Kasumi-1 (cell line): ENCODE data around the gene HTR5A.
"Not testable (repeated sequence)": the region's sequence is repeated elsewhere in the genome, so short reads cannot be mapped to it uniquely, and the experiment has no call there.

Source experiments
- DNase-seq, 2 experiments: peaks; one replicate each; lab custom pipeline; 2025; lab: John Stamatoyannopoulos, UW

The HTR5A gene

GRCh38 chr7:155069992-155070751 lies at the start of gene HTR5A:
Gene HTR5A, plus strand, starts transcription at chr7:155070324. Its CDS starts 576 bp downstream, at chr7:155070900.
- DNase-seq = peak; percentile 84 to 89

- no peak for DNase-seq
Observed at GRCh38 chr7:155020996-155021395, 49.1 kb upstream of the HTR5A start.

- DNase-seq = no peak
Observed at GRCh38 chr7:155021699-155022145, 48.4 kb upstream of the HTR5A start.

GRCh38 chr7:155027879-155028278 lies 42.2 kb upstream of the HTR5A start:
- no peak for DNase-seq

GRCh38 chr7:155032978-155033377 lies 37.1 kb upstream of the HTR5A start:
- no peak for DNase-seq

GRCh38 chr7:155034495-155034894 lies 35.6 kb upstream of the HTR5A start:
- DNase-seq = not testable (repeated sequence)

- DNase-seq = no peak
Observed at GRCh38 chr7:155038335-155038734, 31.8 kb upstream of the HTR5A start.

- no peak for DNase-seq
Observed at GRCh38 chr7:155043756-155044155, 26.4 kb upstream of the HTR5A start.

- DNase-seq = no peak
Observed at GRCh38 chr7:155048006-155048405, 22.1 kb upstream of the HTR5A start.

- DNase-seq = no peak
Observed at GRCh38 chr7:155051355-155051754, 18.8 kb upstream of the HTR5A start.

- DNase-seq = no peak
Observed at GRCh38 chr7:155053002-155053401, 17.1 kb upstream of the HTR5A start.

- DNase-seq = no peak
Observed at GRCh38 chr7:155054761-155055160, 15.4 kb upstream of the HTR5A start.

GRCh38 chr7:155057076-155057475 lies 13.0 kb upstream of the HTR5A start:
- no peak for DNase-seq

GRCh38 chr7:155058896-155059295 lies 11.2 kb upstream of the HTR5A start:
- no peak for DNase-seq

GRCh38 chr7:155059703-155060102 lies 10.4 kb upstream of the HTR5A start:
- no peak for DNase-seq

GRCh38 chr7:155062411-155062810 lies 7.7 kb upstream of the HTR5A start:
- no peak for DNase-seq

- no peak for DNase-seq
Observed at GRCh38 chr7:155064186-155064585, 5.9 kb upstream of the HTR5A start.

- DNase-seq = no peak
Observed at GRCh38 chr7:155066417-155066950, 3.6 kb upstream of the HTR5A start.

- DNase-seq = no peak
Observed at GRCh38 chr7:155071121-155071651, 1.1 kb downstream of the HTR5A start.

GRCh38 chr7:155071916-155072571 lies 1.9 kb downstream of the HTR5A start:
- no peak for DNase-seq

GRCh38 chr7:155073922-155074321 lies 3.8 kb downstream of the HTR5A start:
- DNase-seq = no peak

GRCh38 chr7:155084021-155084420 lies 13.9 kb downstream of the HTR5A start:
- no peak for DNase-seq

- DNase-seq = no peak
Observed at GRCh38 chr7:155084969-155085368, 14.8 kb downstream of the HTR5A start.
